HG02571 (cell line): ENCODE results near the gene GSTO1.
A peak's percentile ranks its signal among the peaks of the same experiment; 100 is the strongest.

Experiments
- ATAC-seq: cut with Tn5 transposase; IDR thresholded peaks from one replicate; pipeline ENCODE4 v1.9.1; 2021; ENCODE audit warnings: mild to moderate bottlenecking, moderate library complexity; ENCODE audit not compliant: unreplicated experiment

Gene GSTO1

GRCh38 chr10:104273899-104274575 is 19.3 kb downstream of the GSTO1 start:
- ATAC-seq: no peak

- ATAC-seq: peak; percentile 71
These were observed 20.4 kb downstream of the GSTO1 start for GRCh38 chr10:104274762-104275721.

- ATAC-seq: no peak
These were observed 21.5 kb downstream of the GSTO1 start for GRCh38 chr10:104276192-104276591.

DNA sequence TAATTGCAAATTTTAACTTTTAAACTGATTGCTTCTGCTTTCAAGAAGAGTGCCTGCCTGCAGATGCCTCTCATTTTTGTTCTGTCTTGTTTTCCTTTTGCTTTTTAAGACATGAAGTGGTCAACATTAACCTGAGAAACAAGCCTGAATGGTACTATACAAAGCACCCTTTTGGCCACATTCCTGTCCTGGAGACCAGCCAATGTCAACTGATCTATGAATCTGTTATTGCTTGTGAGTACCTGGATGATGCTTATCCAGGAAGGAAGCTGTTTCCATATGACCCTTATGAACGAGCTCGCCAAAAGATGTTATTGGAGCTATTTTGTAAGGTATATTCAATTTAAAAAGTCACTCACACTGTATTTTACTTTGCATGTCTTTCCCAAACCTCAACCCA is 23.1 kb downstream of the GSTO1 start:
- ATAC-seq: no peak

- ATAC-seq: no peak
These were observed 25.0 kb downstream of the GSTO1 start for GRCh38 chr10:104279550-104280259.

DNA sequence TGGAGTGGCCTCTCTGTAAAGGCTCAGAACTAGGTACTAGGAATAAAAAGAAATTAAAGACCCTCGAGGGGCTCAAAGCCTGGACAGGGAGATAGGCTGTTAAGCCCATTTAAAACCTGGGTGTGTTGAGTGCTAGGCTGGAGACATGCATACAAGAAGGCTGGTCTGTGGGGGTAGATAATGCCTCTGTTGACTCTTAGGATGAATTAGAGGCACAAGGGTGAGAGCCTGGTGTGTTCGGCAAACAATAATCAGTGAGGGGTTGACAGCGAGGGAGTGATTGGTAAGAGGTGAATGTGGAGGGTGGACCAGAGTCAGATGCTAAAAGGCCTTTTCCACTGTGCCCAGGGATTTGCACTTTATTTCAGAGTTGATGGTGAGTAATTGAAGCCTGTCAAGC is 27.0 kb downstream of the GSTO1 start:
- ATAC-seq: no peak

- no peak for ATAC-seq
These were observed 30.2 kb downstream of the GSTO1 start for GRCh38 chr10:104284846-104285245.

- ATAC-seq: no peak
These were observed 32.2 kb downstream of the GSTO1 start for GRCh38 chr10:104286939-104287338.

GRCh38 chr10:104288355-104288754 is 33.7 kb downstream of the GSTO1 start:
- no peak for ATAC-seq

DNA sequence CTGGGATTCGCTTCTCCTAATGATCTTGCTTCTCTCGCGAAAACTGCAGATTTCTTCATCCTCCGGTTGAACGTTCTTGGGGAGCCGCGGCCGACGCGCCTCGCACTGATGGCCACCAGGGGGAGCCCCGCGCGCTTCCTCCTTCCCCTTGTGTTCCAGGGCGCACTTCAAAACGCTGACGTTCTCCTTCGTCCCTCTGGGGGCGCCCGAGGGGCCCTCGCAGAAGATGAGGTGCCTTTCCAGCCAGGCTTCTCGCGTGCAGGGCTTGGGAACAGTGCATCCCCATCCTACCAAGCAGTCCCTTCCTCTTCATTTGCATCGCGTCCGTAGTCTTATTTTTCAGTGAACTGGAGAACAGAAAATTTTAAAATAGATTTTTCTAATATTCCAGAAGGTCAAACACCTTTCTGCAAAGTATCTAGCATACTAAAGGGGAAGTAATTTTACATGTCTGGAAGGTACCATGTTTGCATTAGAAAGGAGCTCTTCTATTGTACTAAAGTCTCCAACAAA is 36.8 kb downstream of the GSTO1 start:
- ATAC-seq: peak; percentile 98

- no peak for ATAC-seq
These were observed 38.3 kb downstream of the GSTO1 start for GRCh38 chr10:104293011-104293410.

DNA sequence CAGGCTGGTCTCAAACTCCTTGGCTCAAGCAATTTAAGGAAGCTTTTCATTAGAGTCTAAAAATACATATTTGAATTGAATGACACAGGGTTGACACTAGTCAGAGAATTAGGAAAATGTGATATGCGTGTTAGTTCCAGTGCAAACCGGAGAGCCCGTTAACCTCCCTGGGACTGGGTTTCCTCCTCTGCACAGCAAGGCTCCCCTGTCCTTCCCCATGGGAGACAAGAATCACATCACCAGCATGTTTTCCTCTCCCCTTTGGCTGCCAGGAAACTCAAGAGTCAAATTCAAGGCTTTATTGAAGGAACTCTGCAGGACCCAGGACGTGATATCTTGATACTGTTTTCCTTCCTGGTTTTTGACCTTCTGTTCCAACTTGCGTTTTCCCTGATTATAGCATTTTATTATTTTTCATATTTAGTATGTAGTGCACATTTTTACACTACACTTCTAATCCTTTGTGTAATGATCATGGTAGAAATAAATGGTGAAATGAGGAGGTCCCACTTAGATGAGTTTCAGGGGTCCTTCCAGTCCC is 39.2 kb downstream of the GSTO1 start:
- ATAC-seq: no peak

GRCh38 chr10:104296687-104297436 is 42.2 kb downstream of the GSTO1 start:
- no peak for ATAC-seq

DNA sequence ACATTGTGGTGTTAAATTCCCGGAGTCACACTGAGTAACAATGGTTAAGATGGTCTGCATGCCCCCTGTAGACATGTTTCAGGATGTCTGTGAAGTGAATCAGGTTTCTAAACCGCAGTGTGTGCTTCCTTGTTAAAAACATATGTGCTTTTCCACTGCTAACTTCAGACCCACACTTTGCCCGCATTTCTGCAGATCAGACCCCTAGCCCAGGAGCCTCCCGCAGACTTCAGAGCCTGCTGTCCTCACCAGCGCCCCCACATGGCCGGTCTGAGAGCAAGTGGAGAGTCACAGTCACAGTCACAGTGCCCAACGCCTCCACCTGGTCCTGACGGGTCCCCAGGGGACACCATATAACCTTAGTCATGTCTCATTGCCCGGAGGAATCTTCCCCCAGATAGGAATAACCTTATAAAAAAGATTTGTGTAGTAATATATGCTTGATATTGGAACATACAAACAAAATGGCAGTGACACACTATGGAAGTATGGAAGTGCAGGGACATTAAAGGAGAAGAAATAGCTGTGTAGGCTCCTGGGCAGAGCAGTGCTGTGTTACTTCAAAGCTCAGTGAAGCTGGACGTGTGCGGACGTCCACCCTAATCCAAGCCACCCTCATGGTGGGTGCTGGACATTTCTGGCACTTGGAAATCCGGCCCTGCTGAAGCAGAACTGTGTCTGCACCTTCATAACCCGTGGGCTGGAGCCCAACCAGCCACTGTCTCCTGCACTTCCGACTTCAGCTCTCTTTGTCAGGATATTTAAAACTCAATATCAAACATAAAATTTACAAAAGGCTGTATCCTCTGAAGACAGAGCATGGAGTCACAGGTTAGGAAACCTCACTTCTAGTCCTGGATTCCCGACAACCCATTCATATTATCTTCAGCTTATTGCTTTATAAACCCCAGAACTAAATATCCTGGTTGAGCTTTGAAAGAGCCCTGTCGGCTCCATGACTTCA is 43.3 kb downstream of the GSTO1 start:
- ATAC-seq: no peak

GRCh38 chr10:104299031-104299904 is 44.6 kb downstream of the GSTO1 start:
- no peak for ATAC-seq

GRCh38 chr10:104300002-104300735 is 45.5 kb downstream of the GSTO1 start:
- no peak for ATAC-seq

- no peak for ATAC-seq
These were observed 46.1 kb downstream of the GSTO1 start for GRCh38 chr10:104300736-104301292.
